Tibial artery (tissue), 4 donors: ENCODE data around the gene WDFY1.

Experiments used
- DNase-seq, 2 donors: peaks; one replicate each; pipeline ENCODE4 v3.0.0-alpha.2; 2019
- H3K27ac ChIP-seq, 2 donors: fragments of 200-600 bp; sonication (generic) in 1 of 2; 1 replicate in 1 of 2; 2 replicates in 1 of 2; pipeline ENCODE4 v1.5.1; 2018 to 2019; ENCODE audit warnings: mild to moderate bottlenecking in 1 of 2
- H3K27me3 ChIP-seq, 2 donors: fragments of 200-600 bp; sonication (generic) in 1 of 2; one replicate each; pipeline versions ENCODE4 v1.5.1 to v1.6.0; 2016 to 2019
- H3K36me3 ChIP-seq, 3 donors: fragments of 200-600 bp; sonication (generic) in 2 of 3; one replicate each; pipeline ENCODE4 v1.5.1; 2016 to 2019; ENCODE audit warnings: mild to moderate bottlenecking in 2 of 3
- H3K4me1 ChIP-seq, 4 donors: fragments of 200-600 bp; sonication (generic) in 2 of 4; 1 replicate in 3 of 4; 2 replicates in 1 of 4; pipeline ENCODE4 v1.5.1; 2016 to 2019
- H3K4me3 ChIP-seq, 2 donors: fragments of 200-600 bp; sonication (generic) in 1 of 2; 1 replicate in 1 of 2; 2 replicates in 1 of 2; pipeline ENCODE4 v1.5.1; 2018 to 2019; ENCODE audit warnings: mild to moderate bottlenecking in 2 of 2
- H3K9me3 ChIP-seq, 3 donors: fragments of 200-600 bp; sonication (generic) in 1 of 3; one replicate each; pipeline ENCODE4 v1.5.1; 2016 to 2019
- intact Hi-C: fragments of 100-400 bp; cut with DNase I; formaldehyde crosslinking; loops from one replicate; pipeline ENCODE4 v1.15.0; 2023; ENCODE audit warnings: low total_unique reads
- TF ChIP-seq, protein P1 (sequence below), 2 experiments: fragments of 200-600 bp in 1 of 2; fragments of 450-650 bp in 1 of 2; IDR thresholded peaks; one replicate each; pipeline ENCODE4 v1.5.1; 2017 to 2019; ENCODE audit warnings: antibody characterized with exemption in 2 of 2, mild to moderate bottlenecking in 1 of 2, moderate library complexity in 1 of 2

The WDFY1 gene

DNA sequence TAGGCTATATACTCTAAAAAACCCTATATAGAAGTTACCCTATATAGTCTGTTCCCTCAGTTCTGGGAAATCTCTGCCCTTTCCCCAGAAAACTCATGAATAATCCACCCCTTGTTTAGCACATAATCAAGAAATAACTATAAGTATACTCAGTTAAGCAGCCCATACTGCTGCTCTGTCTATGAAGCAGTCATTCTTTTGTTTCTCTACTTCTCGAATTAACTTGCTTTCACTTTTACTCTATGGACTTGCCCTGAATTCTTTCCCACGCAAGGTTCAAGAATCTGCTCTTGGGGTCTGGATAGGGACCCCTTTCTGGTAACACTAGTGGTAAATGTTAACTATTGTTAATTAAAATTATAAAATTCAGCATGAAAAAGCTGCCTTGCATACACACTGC is 90.4 kb downstream of the WDFY1 start:
- Histone ChIP-seq H3K4me1 (no peaks in the 10 kb centered on the region), H3K27me3 (no peaks in the 10 kb centered on the region), H3K9me3 (no peaks in the 10 kb centered on the region), H3K36me3 (peaks cover 9 to 40% (median 12%) of the 10 kb centered on the region in 3 donors), H3K27ac (no peak overlapping the region), H3K4me3 (no peak overlapping the region)
- intact Hi-C loops, result no loop called here
- TF ChIP-seq, protein P1, sequence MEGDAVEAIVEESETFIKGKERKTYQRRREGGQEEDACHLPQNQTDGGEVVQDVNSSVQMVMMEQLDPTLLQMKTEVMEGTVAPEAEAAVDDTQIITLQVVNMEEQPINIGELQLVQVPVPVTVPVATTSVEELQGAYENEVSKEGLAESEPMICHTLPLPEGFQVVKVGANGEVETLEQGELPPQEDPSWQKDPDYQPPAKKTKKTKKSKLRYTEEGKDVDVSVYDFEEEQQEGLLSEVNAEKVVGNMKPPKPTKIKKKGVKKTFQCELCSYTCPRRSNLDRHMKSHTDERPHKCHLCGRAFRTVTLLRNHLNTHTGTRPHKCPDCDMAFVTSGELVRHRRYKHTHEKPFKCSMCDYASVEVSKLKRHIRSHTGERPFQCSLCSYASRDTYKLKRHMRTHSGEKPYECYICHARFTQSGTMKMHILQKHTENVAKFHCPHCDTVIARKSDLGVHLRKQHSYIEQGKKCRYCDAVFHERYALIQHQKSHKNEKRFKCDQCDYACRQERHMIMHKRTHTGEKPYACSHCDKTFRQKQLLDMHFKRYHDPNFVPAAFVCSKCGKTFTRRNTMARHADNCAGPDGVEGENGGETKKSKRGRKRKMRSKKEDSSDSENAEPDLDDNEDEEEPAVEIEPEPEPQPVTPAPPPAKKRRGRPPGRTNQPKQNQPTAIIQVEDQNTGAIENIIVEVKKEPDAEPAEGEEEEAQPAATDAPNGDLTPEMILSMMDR (IDR thresholded peaks at IDR 0.05), result no peak
- no peak for DNase-seq

DNA sequence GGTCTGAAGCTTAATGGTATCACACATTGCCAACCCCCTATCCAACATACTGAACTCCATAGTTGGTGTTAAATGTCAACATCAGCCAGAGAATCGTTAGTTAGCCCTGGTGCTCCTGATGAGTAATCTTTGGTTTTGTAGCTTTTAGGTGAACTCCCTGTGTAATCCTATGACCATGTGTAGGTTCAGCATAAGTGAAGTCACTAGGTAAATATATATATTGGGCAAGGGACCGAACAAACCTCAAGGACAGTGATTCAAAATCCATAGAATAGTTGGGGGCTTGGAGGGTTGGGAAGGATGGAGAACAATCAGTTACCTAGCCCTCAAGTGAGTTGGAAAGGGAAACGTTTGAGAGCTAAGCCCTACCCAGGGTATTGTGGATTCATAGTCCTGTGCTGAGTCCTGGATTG is 91.7 kb downstream of the WDFY1 start:
- no peaks in the 10 kb centered on the region for H3K27me3 ChIP-seq
- intact Hi-C loops, result no loop called here
- H3K27ac ChIP-seq, result no peak overlapping the region
- no peak overlapping the region for H3K4me3 ChIP-seq
- peaks cover 9 to 43% (median 12%) of the 10 kb centered on the region in 3 donors for H3K36me3 ChIP-seq
- TF ChIP-seq, protein P1 (IDR thresholded peaks at IDR 0.05), result no peak
- no peaks in the 10 kb centered on the region for H3K9me3 ChIP-seq
- H3K4me1 ChIP-seq, result no peaks in the 10 kb centered on the region
- no peak for DNase-seq

DNA sequence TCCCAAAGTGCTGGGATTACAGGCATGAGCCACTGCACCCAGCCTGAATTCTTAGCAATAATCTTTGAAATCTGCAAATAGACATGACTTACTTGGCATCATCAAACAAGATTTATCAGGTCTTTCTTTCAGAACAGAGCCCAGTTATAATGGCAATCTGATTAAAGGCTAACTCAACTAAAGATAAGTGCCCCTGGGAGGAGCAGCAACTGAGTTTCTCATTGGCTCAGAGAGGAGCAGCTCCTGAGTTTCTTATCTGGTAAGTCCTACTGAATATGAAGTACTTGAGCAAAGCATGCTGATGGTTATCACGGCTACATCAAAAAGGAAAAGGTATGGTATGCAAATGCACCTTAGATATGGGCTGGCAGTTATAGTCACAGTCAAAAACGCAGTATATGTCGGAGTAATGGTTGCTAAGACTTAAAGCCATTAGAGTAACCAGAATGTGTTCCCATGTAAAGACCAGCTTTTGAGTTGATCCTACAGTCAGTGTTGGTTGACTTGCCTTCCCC is 92.8 kb downstream of the WDFY1 start:
- H3K27me3 ChIP-seq, result no peaks in the 10 kb centered on the region
- DNase-seq, result no peak
- intact Hi-C loops, result no loop called here
- no peaks in the 10 kb centered on the region for H3K4me1 ChIP-seq
- H3K36me3 ChIP-seq, result peaks cover 9 to 43% (median 12%) of the 10 kb centered on the region in 3 donors
- H3K27ac ChIP-seq, result no peak overlapping the region
- H3K9me3 ChIP-seq, result no peaks in the 10 kb centered on the region
- no peak overlapping the region for H3K4me3 ChIP-seq
- TF ChIP-seq, protein P1 (IDR thresholded peaks at IDR 0.05), result no peak

DNA sequence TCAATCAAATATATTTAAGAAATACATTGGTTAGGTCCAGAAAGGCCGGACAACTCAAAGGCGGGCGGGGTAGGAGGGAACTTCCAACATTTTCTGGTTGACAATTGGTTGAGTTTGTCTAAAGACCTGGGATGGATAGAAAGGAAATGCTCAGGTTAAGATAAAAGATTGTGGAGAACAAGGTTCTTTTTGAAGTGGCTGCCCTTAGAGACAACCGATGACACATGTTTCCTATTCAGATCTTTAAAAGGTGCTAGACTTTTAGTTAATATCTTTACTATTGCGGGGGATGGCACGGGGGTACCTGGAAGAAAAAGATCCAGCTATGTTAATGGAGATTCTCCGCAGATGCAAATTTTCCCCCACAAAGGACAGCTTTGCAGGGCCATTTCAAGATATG is 97.7 kb downstream of the WDFY1 start:
- intact Hi-C loops, result no loop called here

DNA sequence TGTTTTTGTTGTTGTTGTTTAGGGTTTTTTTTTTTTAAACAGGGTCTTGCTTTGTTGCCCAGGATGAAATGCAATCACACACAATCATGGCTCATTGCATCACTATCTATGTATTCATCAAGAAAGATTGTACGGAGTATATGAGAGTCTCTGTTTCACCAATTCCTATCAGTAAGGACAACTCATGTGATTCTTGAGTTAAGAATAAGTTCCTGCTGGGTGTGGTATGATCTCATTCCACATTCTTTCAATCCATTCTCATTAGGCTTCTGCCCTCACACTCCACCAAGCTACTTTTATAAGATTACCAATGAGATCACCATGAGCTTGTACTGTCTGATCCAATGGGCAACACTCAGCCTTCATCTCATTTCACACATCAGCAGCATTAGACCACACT is 98.6 kb downstream of the WDFY1 start:
- DNase-seq, result no peak
- no peaks in the 10 kb centered on the region for H3K9me3 ChIP-seq
- H3K4me1 ChIP-seq, result no peaks in the 10 kb centered on the region
- TF ChIP-seq, protein P1 (IDR thresholded peaks at IDR 0.05), result no peak
- H3K36me3 ChIP-seq, result peaks cover 0 to 16% (median 0%) of the 10 kb centered on the region in 3 donors
- intact Hi-C loops, result no loop called here
- no peak overlapping the region for H3K27ac ChIP-seq
- H3K4me3 ChIP-seq, result no peak overlapping the region
- no peaks in the 10 kb centered on the region for H3K27me3 ChIP-seq

More for the DNA sequence above, 97.7 kb downstream of the WDFY1 start:
- no peaks in the 10 kb centered on the region for H3K27me3 ChIP-seq
- H3K4me3 ChIP-seq, result no peak overlapping the region
- TF ChIP-seq, protein P1 (IDR thresholded peaks at IDR 0.05), result no peak
- H3K4me1 ChIP-seq, result no peaks in the 10 kb centered on the region
- peaks cover 0 to 19% (median 6%) of the 10 kb centered on the region in 3 donors for H3K36me3 ChIP-seq
- no peaks in the 10 kb centered on the region for H3K9me3 ChIP-seq
- no peak for DNase-seq
- H3K27ac ChIP-seq, result no peak overlapping the region
